ENCODE results near the gene OPTC.

- TF ChIP-seq PHF8 (IDR thresholded peaks at IDR 0.05; ENCODE audit: borderline replicate concordance, low read depth), result no peak
- no peak for TF ChIP-seq CBX2 (IDR thresholded peaks at IDR 0.05; ENCODE audit: borderline replicate concordance, low read depth)
- TF ChIP-seq CTCF (IDR thresholded peaks at IDR 0.05), result no peak
- TF ChIP-seq KDM5A (IDR thresholded peaks at IDR 0.05), result no peak
Measured at GRCh38 chr1:203458078-203458477, 35.9 kb upstream of the OPTC start.

Measured in A549 (cell line).